T1000 (cell line): ENCODE results near the gene RIF1.

Experiments used
- DNase-seq: peaks from one replicate; lab custom pipeline; 2025; ENCODE audit warnings: mixed read lengths; lab: John Stamatoyannopoulos, UW

RIF1 gene

GRCh38 chr2:151523850-151524249 lies 114.1 kb downstream of the RIF1 start:
- DNase-seq: no peak

GRCh38 chr2:151525821-151526373 lies 116.2 kb downstream of the RIF1 start:
- DNase-seq: no peak

GRCh38 chr2:151526572-151527090 lies 116.9 kb downstream of the RIF1 start:
- DNase-seq: no peak
